ENCODE measurements around the gene SFXN3. TPM values are rescaled to one million over a fixed set of nuclear protein-coding genes. Genes with fewer than 3 reads are reported as not detected.

Gene SFXN3
- total RNA-seq, 2 experiments from 2014 or later = 28.8 to 29.6 TPM

- intact Hi-C loops (cut with micrococcal nuclease) = no loop called here
- ChIA-PET CTCF (interaction anchor here (1.6 to 6.6 kb wide), 3 partner anchors 9 to 31 kb away, joined by 7 to 50 read pairs (median 7); no protein-coding TSS in a partner anchor), POLR2A (interaction anchor here (1.0 to 2.9 kb wide), 3 partner anchors 10 to 18 kb away, joined by 3 to 25 read pairs (median 3); partner anchors contain the start of gene LZTS2)
- Mint-ChIP-seq H3K9me3 (no peaks in the 10 kb centered on the region), H3K36me3 (ENCODE audit: low read depth) (peaks cover 35% of the 10 kb centered on the region), H3K4me1 (ENCODE audit: low read depth) (peaks cover 40% of the 10 kb centered on the region), H3K27me3 (no peaks in the 10 kb centered on the region), H3K27ac (no peak overlapping the region), H3K4me3 (peak overlapping the region; percentile 96)
- DNase-seq (no peak), ATAC-seq (no peak)
- TF ChIP-seq, protein P1, sequence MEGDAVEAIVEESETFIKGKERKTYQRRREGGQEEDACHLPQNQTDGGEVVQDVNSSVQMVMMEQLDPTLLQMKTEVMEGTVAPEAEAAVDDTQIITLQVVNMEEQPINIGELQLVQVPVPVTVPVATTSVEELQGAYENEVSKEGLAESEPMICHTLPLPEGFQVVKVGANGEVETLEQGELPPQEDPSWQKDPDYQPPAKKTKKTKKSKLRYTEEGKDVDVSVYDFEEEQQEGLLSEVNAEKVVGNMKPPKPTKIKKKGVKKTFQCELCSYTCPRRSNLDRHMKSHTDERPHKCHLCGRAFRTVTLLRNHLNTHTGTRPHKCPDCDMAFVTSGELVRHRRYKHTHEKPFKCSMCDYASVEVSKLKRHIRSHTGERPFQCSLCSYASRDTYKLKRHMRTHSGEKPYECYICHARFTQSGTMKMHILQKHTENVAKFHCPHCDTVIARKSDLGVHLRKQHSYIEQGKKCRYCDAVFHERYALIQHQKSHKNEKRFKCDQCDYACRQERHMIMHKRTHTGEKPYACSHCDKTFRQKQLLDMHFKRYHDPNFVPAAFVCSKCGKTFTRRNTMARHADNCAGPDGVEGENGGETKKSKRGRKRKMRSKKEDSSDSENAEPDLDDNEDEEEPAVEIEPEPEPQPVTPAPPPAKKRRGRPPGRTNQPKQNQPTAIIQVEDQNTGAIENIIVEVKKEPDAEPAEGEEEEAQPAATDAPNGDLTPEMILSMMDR (IDR thresholded peaks at IDR 0.05) = no peak
Measured at GRCh38 chr10:100988166-100988565, 42.9 kb upstream of the SFXN3 start.

GRCh38 chr10:100989088-100989487 lies 41.9 kb upstream of the SFXN3 start:
- H3K27ac Mint-ChIP-seq = no peak overlapping the region
- peak overlapping the region; percentile 96 for H3K4me3 Mint-ChIP-seq
- DNase-seq = no peak
- intact Hi-C loops (cut with micrococcal nuclease) = no loop called here
- H3K36me3 Mint-ChIP-seq (ENCODE audit: low read depth) = peaks cover 42% of the 10 kb centered on the region
- ATAC-seq = no peak
- ChIA-PET POLR2A (interaction anchor here (0.5 to 2.9 kb wide), 3 partner anchors 9 to 447 kb away, joined by 3 to 25 read pairs (median 3); partner anchors contain the start of gene LZTS2), CTCF (interaction anchor here (1.6 to 6.6 kb wide), 2 partner anchors 8 to 30 kb away, joined by 7 to 50 read pairs; no protein-coding TSS in a partner anchor)
- no peaks in the 10 kb centered on the region for H3K9me3 Mint-ChIP-seq
- H3K27me3 Mint-ChIP-seq = no peaks in the 10 kb centered on the region
- TF ChIP-seq, protein P1 (IDR thresholded peaks at IDR 0.05) = no peak
- H3K4me1 Mint-ChIP-seq (ENCODE audit: low read depth) = peaks cover 40% of the 10 kb centered on the region

- CTCF ChIA-PET = interaction anchor here (0.7 kb wide), 1 partner anchor 20 kb away, joined by 3 read pairs; no protein-coding TSS in a partner anchor
- POLR2A ChIA-PET = interaction anchor here (0.5 to 1.3 kb wide), 3 partner anchors 10 to 1227 kb away, joined by 3 read pairs; no protein-coding TSS in a partner anchor
- no peak for ATAC-seq
Measured at GRCh38 chr10:100993986-100994708, 36.9 kb upstream of the SFXN3 start.

GRCh38 chr10:100995181-100995580 lies 35.9 kb upstream of the SFXN3 start:
- CTCF ChIA-PET = interaction anchor here (12.8 kb wide), 1 partner anchor 22 kb away, joined by 178 read pairs; no protein-coding TSS in a partner anchor
- no peaks in the 10 kb centered on the region for H3K9me3 Mint-ChIP-seq
- H3K27me3 Mint-ChIP-seq = no peaks in the 10 kb centered on the region
- peak overlapping the region; percentile 11 for H3K27ac Mint-ChIP-seq
- no peak overlapping the region for H3K4me3 Mint-ChIP-seq
- POLR2A ChIA-PET = no interaction called here
- TF ChIP-seq, protein P1 (IDR thresholded peaks at IDR 0.05) = no peak
- DNase-seq = no peak
- peaks cover 30% of the 10 kb centered on the region for H3K36me3 Mint-ChIP-seq (ENCODE audit: low read depth)
- intact Hi-C loops (cut with micrococcal nuclease) = no loop called here
- no peak for ATAC-seq
- H3K4me1 Mint-ChIP-seq (ENCODE audit: low read depth) = peaks cover 28% of the 10 kb centered on the region

More at GRCh38 chr10:100993986-100994708, 36.9 kb upstream of the SFXN3 start:
- Mint-ChIP-seq H3K4me3 (no peak overlapping the region), H3K27me3 (no peaks in the 10 kb centered on the region), H3K27ac (peak overlapping the region; percentile 12), H3K4me1 (ENCODE audit: low read depth) (peaks cover 33% of the 10 kb centered on the region), H3K9me3 (no peaks in the 10 kb centered on the region), H3K36me3 (ENCODE audit: low read depth) (peaks cover 37% of the 10 kb centered on the region)
- intact Hi-C loops (cut with micrococcal nuclease) = no loop called here
- TF ChIP-seq, protein P1 (IDR thresholded peaks at IDR 0.05) = peak; percentile 32
- DNase-seq = no peak
